Peyer's patch (tissue), 4 donors: ENCODE data around the gene CLASP1. TPM values are rescaled to one million over a fixed set of nuclear protein-coding genes. Genes with fewer than 3 reads are reported as not detected.

Experiments used
- DNase-seq, 3 donors: peaks; one replicate each; pipeline ENCODE4 v3.0.0-alpha.2; 2017 to 2019
- H3K27ac ChIP-seq, 4 donors: fragments of 200-600 bp; sonication (generic); one replicate each; pipeline ENCODE4 v1.5.1; 2016 to 2019
- H3K27me3 ChIP-seq, 2 donors: fragments of 200-600 bp; sonication (generic); one replicate each; pipeline ENCODE4 v1.5.1; 2019
- H3K36me3 ChIP-seq, 3 donors: fragments of 200-600 bp; sonication (generic); one replicate each; pipeline ENCODE4 v1.5.1; 2016 to 2019
- H3K4me1 ChIP-seq, 4 donors: fragments of 200-600 bp; sonication (generic); one replicate each; pipeline ENCODE4 v1.5.1; 2016 to 2019
- H3K4me3 ChIP-seq, 4 donors: fragments of 200-600 bp; sonication (generic); 1 replicate in 3 of 4; 2 replicates in 1 of 4; pipeline ENCODE4 v1.5.1; 2016 to 2019; ENCODE audit warnings: mild to moderate bottlenecking in 1 of 4
- H3K9me3 ChIP-seq, 4 donors: fragments of 200-600 bp; sonication (generic); one replicate each; pipeline ENCODE4 v1.5.1; 2016 to 2019; ENCODE audit warnings: mild to moderate bottlenecking in 1 of 4
- CTCF ChIP-seq, 6 experiments: fragments of 450-650 bp in 4 of 6; fragments of 200-600 bp in 2 of 6; sonication (generic) in 1 of 6; IDR thresholded peaks; one replicate each; pipeline ENCODE4 v1.5.1; 2017 to 2019; ENCODE audit warnings: antibody characterized with exemption in 6 of 6, mild to moderate bottlenecking in 3 of 6, moderate library complexity in 1 of 6
- POLR2A ChIP-seq, 2 donors: fragments of 450-650 bp; IDR thresholded peaks; one replicate each; pipeline ENCODE4 v1.5.1; 2017; ENCODE audit warnings: antibody characterized with exemption in 2 of 2, mild to moderate bottlenecking in 2 of 2, moderate library complexity in 2 of 2
- total RNA-seq, 4 donors: library from RNA; depleted of rRNA; stranded (reverse); fragments of >200 nt; gene quantifications; one replicate each; pipeline ENCODE4 v1.1.0, GENCODE V29; 2016

Gene CLASP1
- total RNA-seq, 4 donors from 2014 or later = 30.5 to 130 (median 73.7) TPM

- Histone ChIP-seq H3K27ac (no peak overlapping the region), H3K4me1 (no peaks in the 10 kb centered on the region), H3K27me3 (no peaks in the 10 kb centered on the region), H3K36me3 (peaks cover 0 to 30% (median 0%) of the 10 kb centered on the region in 3 donors), H3K4me3 (no peak overlapping the region), H3K9me3 (no peaks in the 10 kb centered on the region)
- no peak for DNase-seq
- no peak for TF ChIP-seq POLR2A (IDR thresholded peaks at IDR 0.05)
Observed at GRCh38 chr2:121519732-121520640, 129.3 kb downstream of the CLASP1 start.

- no peak for DNase-seq
- Histone ChIP-seq H3K4me3 (no peak overlapping the region), H3K27me3 (no peaks in the 10 kb centered on the region), H3K4me1 (no peaks in the 10 kb centered on the region), H3K36me3 (peaks cover 0 to 35% (median 0%) of the 10 kb centered on the region in 3 donors), H3K27ac (no peak overlapping the region), H3K9me3 (no peaks in the 10 kb centered on the region)
- no peak for TF ChIP-seq CTCF (IDR thresholded peaks at IDR 0.05)
- no peak for TF ChIP-seq POLR2A (IDR thresholded peaks at IDR 0.05)
Observed at GRCh38 chr2:121519153-121519552, 130.1 kb downstream of the CLASP1 start.

- Histone ChIP-seq H3K36me3 (peaks cover 0 to 31% (median 0%) of the 10 kb centered on the region in 3 donors), H3K27me3 (no peaks in the 10 kb centered on the region), H3K4me1 (no peaks in the 10 kb centered on the region), H3K27ac (no peak overlapping the region), H3K4me3 (no peak overlapping the region), H3K9me3 (no peaks in the 10 kb centered on the region)
- no peak for DNase-seq
- TF ChIP-seq CTCF (IDR thresholded peaks at IDR 0.05) (no peak), POLR2A (IDR thresholded peaks at IDR 0.05) (no peak)
Observed at GRCh38 chr2:121513597-121514333, 135.5 kb downstream of the CLASP1 start.

GRCh38 chr2:121510857-121511256, 138.4 kb downstream of the CLASP1 start:
- H3K4me1 ChIP-seq = no peaks in the 10 kb centered on the region
- no peaks in the 10 kb centered on the region for H3K27me3 ChIP-seq
- TF ChIP-seq POLR2A (IDR thresholded peaks at IDR 0.05) = no peak
- no peak for TF ChIP-seq CTCF (IDR thresholded peaks at IDR 0.05)
- DNase-seq = no peak
- H3K27ac ChIP-seq = no peak overlapping the region
- H3K9me3 ChIP-seq = no peaks in the 10 kb centered on the region
- H3K4me3 ChIP-seq = no peak overlapping the region
- peaks cover 0 to 31% (median 0%) of the 10 kb centered on the region in 3 donors for H3K36me3 ChIP-seq

GRCh38 chr2:121506621-121507020, 142.6 kb downstream of the CLASP1 start:
- Histone ChIP-seq H3K9me3 (no peaks in the 10 kb centered on the region), H3K4me3 (no peak overlapping the region), H3K36me3 (peaks cover 0 to 18% (median 0%) of the 10 kb centered on the region in 3 donors), H3K27me3 (no peaks in the 10 kb centered on the region), H3K4me1 (no peaks in the 10 kb centered on the region), H3K27ac (no peak overlapping the region)
- no peak for DNase-seq
- TF ChIP-seq POLR2A (IDR thresholded peaks at IDR 0.05) (no peak), CTCF (IDR thresholded peaks at IDR 0.05) (no peak)
